K562 (cell line): Measurements from ENCODE around the gene GLMP. TPM values are rescaled to one million over a fixed set of nuclear protein-coding genes. Genes with fewer than 3 reads are reported as not detected.

Experiments used
- AFF4 ChIP-seq: sonication (generic); formaldehyde crosslinking; IDR thresholded peaks from 2 replicates; pipeline ENCODE4 v1.8.0; 2023; ENCODE audit warnings: mild to moderate bottlenecking, missing genetic modification reagents
- ATF6 ChIP-seq: sonication (generic); formaldehyde crosslinking; IDR thresholded peaks from 2 replicates; pipeline ENCODE4 v1.4.0; 2020; ENCODE audit warnings: mild to moderate bottlenecking, missing genetic modification reagents
- CC2D1A ChIP-seq: fragments of 450-650 bp; IDR thresholded peaks from 2 replicates; pipeline ENCODE4 v1.6.1; 2017; ENCODE audit warnings: mild to moderate bottlenecking
- CHAMP1 ChIP-seq: fragments of 450-650 bp; IDR thresholded peaks from 2 replicates; pipeline ENCODE4 v1.6.1; 2016; ENCODE audit warnings: mild to moderate bottlenecking
- E2F4 ChIP-seq: sonication (generic); formaldehyde crosslinking; IDR thresholded peaks from 2 replicates; pipeline ENCODE4 v1.8.0; 2022; ENCODE audit warnings: mild to moderate bottlenecking, low read depth, missing genetic modification reagents
- EZH2 ChIP-seq: IDR thresholded peaks from 2 replicates; pipeline ENCODE4 v1.6.1; 2012; ENCODE audit warnings: low read depth, mild to moderate bottlenecking, inconsistent platforms, low read length, borderline replicate concordance
- FIP1L1 ChIP-seq: fragments of 200-400 bp; formaldehyde crosslinking; IDR thresholded peaks from 2 replicates; pipeline ENCODE4 v1.6.1; 2018; ENCODE audit warnings: mild to moderate bottlenecking, low read depth, low read length; ENCODE audit not compliant: poor library complexity, severe bottlenecking
- L3MBTL2 ChIP-seq: fragments of 450-650 bp; IDR thresholded peaks from 2 replicates; pipeline ENCODE4 v1.6.1; 2016; ENCODE audit warnings: mild to moderate bottlenecking, moderate library complexity
- NFE2 ChIP-seq: IDR thresholded peaks from 2 replicates; pipeline ENCODE4 v1.6.1; 2014; ENCODE audit warnings: antibody characterized with exemption, low read depth
- NR3C1 ChIP-seq: sonication (generic); formaldehyde crosslinking; IDR thresholded peaks from 2 replicates; pipeline ENCODE4 v1.8.1; 2022; ENCODE audit warnings: missing genetic modification reagents
- POLR2G ChIP-seq: fragments of 200-400 bp; formaldehyde crosslinking; IDR thresholded peaks from 2 replicates; pipeline ENCODE4 v1.6.1; 2017; ENCODE audit warnings: low read depth, mild to moderate bottlenecking, antibody characterized with exemption, low read length, moderate library complexity
- SMAD2 ChIP-seq: fragments of 150-350 bp; IDR thresholded peaks from 2 replicates; pipeline ENCODE4 v1.6.1; 2014; ENCODE audit warnings: low read depth, mild to moderate bottlenecking, low read length
- SMARCA5 ChIP-seq: fragments of 450-650 bp; IDR thresholded peaks from 2 replicates; pipeline ENCODE4 v1.6.1; 2016
- SOX6 ChIP-seq: fragments of 450-650 bp; IDR thresholded peaks from 2 replicates; pipeline ENCODE4 v1.6.1; 2014; ENCODE audit warnings: mild to moderate bottlenecking
- SPI1 ChIP-seq: IDR thresholded peaks from 2 replicates; pipeline ENCODE4 v1.6.1; 2011; ENCODE audit warnings: low read depth, low read length, control low read depth, borderline replicate concordance
- SREBF2 ChIP-seq: sonication (generic); formaldehyde crosslinking; IDR thresholded peaks from 2 replicates; pipeline ENCODE4 v1.4.0; 2020; ENCODE audit warnings: mild to moderate bottlenecking, missing genetic modification reagents
- ZBTB17 ChIP-seq: fragments of 450-650 bp; formaldehyde crosslinking; IDR thresholded peaks from 2 replicates; pipeline ENCODE4 v1.4.0; 2020; ENCODE audit warnings: mild to moderate bottlenecking
- ZFP1 ChIP-seq: fragments of 450-650 bp; formaldehyde crosslinking; IDR thresholded peaks from 2 replicates; pipeline ENCODE4 v1.4.0; 2020; ENCODE audit warnings: mild to moderate bottlenecking, mixed read lengths
- ZNF311 ChIP-seq: fragments of 250-450 bp; sonication (Bioruptor Pico); IDR thresholded peaks from 2 replicates; pipeline ENCODE4 v1.4.0; 2020; ENCODE audit warnings: mild to moderate bottlenecking, moderate library complexity
- ZNF75A ChIP-seq: fragments of 450-650 bp; formaldehyde crosslinking; IDR thresholded peaks from 2 replicates; pipeline ENCODE4 v1.4.0; 2020; ENCODE audit warnings: mild to moderate bottlenecking
- polyA plus RNA-seq, 8 experiments: library from polyadenylated mRNA; depleted of rRNA in 4 of 8; stranded (reverse) in 5 of 8; unstranded in 3 of 8; fragments of >200 nt; fragmentation: Nextera tagmentation in 2 of 8; fragmentation: Illumina TruSeq in 1 of 8; extraction: Ambion mirVana in 2 of 8; extraction: Trizol in 1 of 8; gene quantifications; 2 replicates each; pipeline versions ENCODE4 v1.2.1 to v1.2.3, GENCODE V29; 2011 to 2014; ENCODE audit warnings: inconsistent platforms in 1 of 8, missing spikeins in 1 of 8
- total RNA-seq, 7 experiments: library from RNA; depleted of rRNA in 6 of 7; stranded (reverse); fragments of >200 nt in 6 of 7; fragmentation: Illumina TruSeq in 2 of 7; extraction: Trizol in 2 of 7; gene quantifications; 2 replicates each; pipeline versions ENCODE4 v1.2.1 to v1.2.3, GENCODE V29; 2011 to 2021; ENCODE audit warnings: low replicate concordance in 1 of 7

GLMP gene
- total and polyA plus RNA-seq, 9 of the 15 experiments (the other 6 are each of a cell fraction or from before 2014, with no cell fraction given), result 8.3 to 28.2 (median 22.4) TPM

- TF ChIP-seq E2F4 (CRISPR knock-in tag), result peak; percentile 68; the same call in 1 of the 2 replicates
- TF ChIP-seq ZNF75A (CRISPR knock-in tag), result 0 out of 2 replicates have a peak, but pooled peaks have one; percentile 48
- TF ChIP-seq SREBF2, result no peak
- TF ChIP-seq L3MBTL2, result peak; percentile 50; the same call in 1 of the 2 replicates
- no peak for TF ChIP-seq ZFP1
- TF ChIP-seq SPI1, result 0 out of 2 replicates have a peak, but pooled peaks have one; percentile 4
- TF ChIP-seq ZNF311, result no peak
- TF ChIP-seq CC2D1A, result no peak
- TF ChIP-seq CHAMP1, result 0 out of 2 replicates have a peak, but pooled peaks have one; percentile 68
- TF ChIP-seq EZH2, result no peak
- TF ChIP-seq ATF6, result peak; percentile 44
- no peak for TF ChIP-seq SOX6
- no peak for TF ChIP-seq SMARCA5
- TF ChIP-seq POLR2G, result peak; percentile 100
- TF ChIP-seq NR3C1 (CRISPR knock-in tag), result no peak
- no peak for TF ChIP-seq NFE2
- peak; percentile 53; the same call in 1 of the 2 replicates for TF ChIP-seq SMAD2
- TF ChIP-seq AFF4 (CRISPR knock-in tag), result peak; percentile 95
- peak; percentile 32; the same call in 1 of the 2 replicates for TF ChIP-seq ZBTB17
- TF ChIP-seq FIP1L1, result peak; percentile 80
Observed at GRCh38 chr1:156282479-156283222, 12.8 kb downstream of the GLMP start, which contains the start of gene SMG5 (continued).
